HepG2 (cell line): ENCODE measurements around the gene TBX10. TPM values are rescaled to one million over a fixed set of nuclear protein-coding genes. Genes with fewer than 3 reads are reported as not detected.

Source experiments
- CC2D1A ChIP-seq: sonication (generic); formaldehyde crosslinking; IDR thresholded peaks from 2 replicates; pipeline ENCODE4 v1.8.1; 2023; ENCODE audit warnings: mild to moderate bottlenecking, missing genetic modification reagents
- ETV5 ChIP-seq: IDR thresholded peaks from 2 replicates; pipeline ENCODE4 v1.6.1; 2018; ENCODE audit warnings: missing biosample characterization, missing genetic modification reagents, inconsistent platforms, borderline replicate concordance
- GATA4 ChIP-seq: sonication (generic); IDR thresholded peaks from 2 replicates; pipeline ENCODE4 v1.6.1; 2016; ENCODE audit warnings: antibody characterized with exemption, low read depth, borderline replicate concordance
- HES4 ChIP-seq: sonication (generic); formaldehyde crosslinking; IDR thresholded peaks from 2 replicates; pipeline ENCODE4 v1.9.0; 2021; ENCODE audit warnings: mild to moderate bottlenecking, missing genetic modification reagents, borderline replicate concordance
- IKZF1 ChIP-seq: fragments of 450-650 bp; IDR thresholded peaks from 2 replicates; pipeline ENCODE4 v1.7.1; 2016
- MYC ChIP-seq: sonication (generic); formaldehyde crosslinking; IDR thresholded peaks from 2 replicates; pipeline ENCODE4 v1.9.0; 2021; ENCODE audit warnings: missing genetic modification reagents, borderline replicate concordance
- RFX5 ChIP-seq: IDR thresholded peaks from 2 replicates; pipeline ENCODE4 v1.6.1; 2011; ENCODE audit warnings: low read depth, low read length, improper control_type of control experiment
- STAG1 ChIP-seq: sonication (generic); formaldehyde crosslinking; IDR thresholded peaks from 2 replicates; pipeline ENCODE4 v1.4.0; 2020; ENCODE audit warnings: missing genetic modification reagents
- TSC22D2 ChIP-seq: sonication (generic); formaldehyde crosslinking; IDR thresholded peaks from 2 replicates; pipeline ENCODE4 v1.5.1; 2020; ENCODE audit warnings: missing genetic modification reagents, mild to moderate bottlenecking, borderline replicate concordance
- ZKSCAN1 ChIP-seq: fragments of 150-350 bp; IDR thresholded peaks from 2 replicates; pipeline ENCODE4 v1.6.1; 2014; ENCODE audit warnings: low read length
- ZNF263 ChIP-seq: sonication (generic); formaldehyde crosslinking; IDR thresholded peaks from 2 replicates; pipeline ENCODE4 v1.4.0; 2020; ENCODE audit warnings: missing genetic modification reagents
- ZNF337 ChIP-seq: sonication (generic); formaldehyde crosslinking; IDR thresholded peaks from 2 replicates; pipeline ENCODE4 v1.5.1; 2020; ENCODE audit warnings: missing genetic modification reagents, low read depth, mild to moderate bottlenecking, borderline replicate concordance
- ZNF558 ChIP-seq: sonication (generic); formaldehyde crosslinking; IDR thresholded peaks from 2 replicates; pipeline ENCODE4 v1.9.0; 2022; ENCODE audit warnings: mild to moderate bottlenecking, missing genetic modification reagents, borderline replicate concordance
- polyA plus RNA-seq, 8 experiments: library from polyadenylated mRNA; depleted of rRNA in 3 of 8; stranded (reverse) in 7 of 8; unstranded in 1 of 8; fragments of >200 nt; fragmentation: Illumina TruSeq in 4 of 8; extraction: Trizol in 4 of 8; gene quantifications; 2 replicates each; pipeline versions ENCODE4 v1.2.1 to v1.2.3, GENCODE V29; 2011 to 2016; ENCODE audit warnings: low read depth in 4 of 8, missing spikeins in 1 of 8, mixed read lengths in 1 of 8; ENCODE audit not compliant: insufficient read depth in 1 of 8
- total RNA-seq, 5 experiments: library from RNA; depleted of rRNA; stranded (reverse); fragments of >200 nt; fragmentation: Illumina TruSeq; extraction: Trizol; gene quantifications; 2 replicates each; pipeline ENCODE4 v1.2.3, GENCODE V29; 2016; ENCODE audit warnings: low read depth in 1 of 5
- TF ChIP-seq, protein P1 (sequence below): sonication (generic); formaldehyde crosslinking; IDR thresholded peaks from 2 replicates; pipeline ENCODE4 v1.4.0; 2020; ENCODE audit warnings: missing genetic modification reagents, borderline replicate concordance
- TF ChIP-seq, protein P2 (sequence below): sonication (generic); formaldehyde crosslinking; IDR thresholded peaks from 2 replicates; pipeline ENCODE4 v1.5.0; 2020; ENCODE audit warnings: mild to moderate bottlenecking, missing genetic modification reagents, borderline replicate concordance
- TF ChIP-seq, protein P3 (sequence below): sonication (generic); formaldehyde crosslinking; IDR thresholded peaks from 2 replicates; pipeline ENCODE4 v1.4.0; 2020; ENCODE audit warnings: missing genetic modification reagents, borderline replicate concordance

TBX10 gene
- total and polyA plus RNA-seq, 2 of the 13 experiments (the other 11 are each of a cell fraction or from before 2014, with no cell fraction given) = 0.27 to 1.7 TPM

DNA sequence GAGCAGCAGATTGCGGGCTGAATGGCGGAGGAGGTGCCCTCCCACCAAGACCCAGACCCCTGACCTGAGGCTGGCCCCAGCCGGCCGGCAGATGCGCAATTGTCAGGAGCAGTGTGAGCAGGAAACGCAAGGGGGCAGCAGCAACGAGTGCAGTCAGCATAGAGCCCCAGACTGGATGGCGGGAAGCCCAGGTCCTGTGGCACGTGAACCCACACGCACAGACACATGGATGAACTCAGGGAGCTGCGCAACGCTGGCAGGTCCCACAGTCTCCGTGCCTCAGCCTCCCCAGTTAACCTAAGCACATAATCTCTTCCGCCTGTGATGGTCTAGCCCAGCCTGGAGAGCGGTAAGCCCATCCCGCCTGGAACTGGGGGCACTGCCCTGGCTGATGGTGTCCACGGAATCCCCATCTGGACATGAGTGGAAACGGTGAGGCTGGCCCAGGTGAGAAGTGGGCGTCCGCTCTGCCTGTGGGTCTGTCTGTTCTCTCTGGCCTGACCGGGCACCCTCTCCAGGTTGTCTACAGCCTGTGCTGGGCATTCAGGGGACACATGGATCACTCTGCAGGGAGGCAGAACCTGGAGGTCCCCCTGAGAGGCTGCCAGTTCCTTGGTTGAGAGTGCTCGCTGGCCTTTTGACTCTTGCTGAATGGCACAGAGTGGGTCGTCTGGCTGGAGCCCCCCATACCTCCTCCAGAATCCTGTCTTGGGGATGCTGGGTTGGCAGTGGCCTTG, 626 bp upstream of the TBX10 start (continued):
- TF ChIP-seq, protein P1, sequence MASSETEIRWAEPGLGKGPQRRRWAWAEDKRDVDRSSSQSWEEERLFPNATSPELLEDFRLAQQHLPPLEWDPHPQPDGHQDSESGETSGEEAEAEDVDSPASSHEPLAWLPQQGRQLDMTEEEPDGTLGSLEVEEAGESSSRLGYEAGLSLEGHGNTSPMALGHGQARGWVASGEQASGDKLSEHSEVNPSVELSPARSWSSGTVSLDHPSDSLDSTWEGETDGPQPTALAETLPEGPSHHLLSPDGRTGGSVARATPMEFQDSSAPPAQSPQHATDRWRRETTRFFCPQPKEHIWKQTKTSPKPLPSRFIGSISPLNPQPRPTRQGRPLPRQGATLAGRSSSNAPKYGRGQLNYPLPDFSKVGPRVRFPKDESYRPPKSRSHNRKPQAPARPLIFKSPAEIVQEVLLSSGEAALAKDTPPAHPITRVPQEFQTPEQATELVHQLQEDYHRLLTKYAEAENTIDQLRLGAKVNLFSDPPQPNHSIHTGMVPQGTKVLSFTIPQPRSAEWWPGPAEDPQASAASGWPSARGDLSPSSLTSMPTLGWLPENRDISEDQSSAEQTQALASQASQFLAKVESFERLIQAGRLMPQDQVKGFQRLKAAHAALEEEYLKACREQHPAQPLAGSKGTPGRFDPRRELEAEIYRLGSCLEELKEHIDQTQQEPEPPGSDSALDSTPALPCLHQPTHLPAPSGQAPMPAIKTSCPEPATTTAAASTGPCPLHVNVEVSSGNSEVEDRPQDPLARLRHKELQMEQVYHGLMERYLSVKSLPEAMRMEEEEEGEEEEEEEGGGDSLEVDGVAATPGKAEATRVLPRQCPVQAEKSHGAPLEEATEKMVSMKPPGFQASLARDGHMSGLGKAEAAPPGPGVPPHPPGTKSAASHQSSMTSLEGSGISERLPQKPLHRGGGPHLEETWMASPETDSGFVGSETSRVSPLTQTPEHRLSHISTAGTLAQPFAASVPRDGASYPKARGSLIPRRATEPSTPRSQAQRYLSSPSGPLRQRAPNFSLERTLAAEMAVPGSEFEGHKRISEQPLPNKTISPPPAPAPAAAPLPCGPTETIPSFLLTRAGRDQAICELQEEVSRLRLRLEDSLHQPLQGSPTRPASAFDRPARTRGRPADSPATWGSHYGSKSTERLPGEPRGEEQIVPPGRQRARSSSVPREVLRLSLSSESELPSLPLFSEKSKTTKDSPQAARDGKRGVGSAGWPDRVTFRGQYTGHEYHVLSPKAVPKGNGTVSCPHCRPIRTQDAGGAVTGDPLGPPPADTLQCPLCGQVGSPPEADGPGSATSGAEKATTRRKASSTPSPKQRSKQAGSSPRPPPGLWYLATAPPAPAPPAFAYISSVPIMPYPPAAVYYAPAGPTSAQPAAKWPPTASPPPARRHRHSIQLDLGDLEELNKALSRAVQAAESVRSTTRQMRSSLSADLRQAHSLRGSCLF = no peak
- TF ChIP-seq IKZF1 (no peak), ZNF263 (CRISPR knock-in tag) (peak; percentile 52; the same call in 1 of the 2 replicates), STAG1 (CRISPR knock-in tag) (peak; percentile 54), GATA4 (no peak), ZNF337 (CRISPR knock-in tag) (no peak), HES4 (CRISPR knock-in tag) (peak; percentile 67; the same call in 1 of the 2 replicates), ZNF558 (CRISPR knock-in tag) (no peak), TSC22D2 (no peak), MYC (CRISPR knock-in tag) (peak; percentile 44; the same call in 1 of the 2 replicates), ZKSCAN1 (no peak), CC2D1A (CRISPR knock-in tag) (no peak), RFX5 (no peak), ETV5 (CRISPR knock-in tag) (peak; percentile 27; the same call in 1 of the 2 replicates)
- TF ChIP-seq, protein P2, sequence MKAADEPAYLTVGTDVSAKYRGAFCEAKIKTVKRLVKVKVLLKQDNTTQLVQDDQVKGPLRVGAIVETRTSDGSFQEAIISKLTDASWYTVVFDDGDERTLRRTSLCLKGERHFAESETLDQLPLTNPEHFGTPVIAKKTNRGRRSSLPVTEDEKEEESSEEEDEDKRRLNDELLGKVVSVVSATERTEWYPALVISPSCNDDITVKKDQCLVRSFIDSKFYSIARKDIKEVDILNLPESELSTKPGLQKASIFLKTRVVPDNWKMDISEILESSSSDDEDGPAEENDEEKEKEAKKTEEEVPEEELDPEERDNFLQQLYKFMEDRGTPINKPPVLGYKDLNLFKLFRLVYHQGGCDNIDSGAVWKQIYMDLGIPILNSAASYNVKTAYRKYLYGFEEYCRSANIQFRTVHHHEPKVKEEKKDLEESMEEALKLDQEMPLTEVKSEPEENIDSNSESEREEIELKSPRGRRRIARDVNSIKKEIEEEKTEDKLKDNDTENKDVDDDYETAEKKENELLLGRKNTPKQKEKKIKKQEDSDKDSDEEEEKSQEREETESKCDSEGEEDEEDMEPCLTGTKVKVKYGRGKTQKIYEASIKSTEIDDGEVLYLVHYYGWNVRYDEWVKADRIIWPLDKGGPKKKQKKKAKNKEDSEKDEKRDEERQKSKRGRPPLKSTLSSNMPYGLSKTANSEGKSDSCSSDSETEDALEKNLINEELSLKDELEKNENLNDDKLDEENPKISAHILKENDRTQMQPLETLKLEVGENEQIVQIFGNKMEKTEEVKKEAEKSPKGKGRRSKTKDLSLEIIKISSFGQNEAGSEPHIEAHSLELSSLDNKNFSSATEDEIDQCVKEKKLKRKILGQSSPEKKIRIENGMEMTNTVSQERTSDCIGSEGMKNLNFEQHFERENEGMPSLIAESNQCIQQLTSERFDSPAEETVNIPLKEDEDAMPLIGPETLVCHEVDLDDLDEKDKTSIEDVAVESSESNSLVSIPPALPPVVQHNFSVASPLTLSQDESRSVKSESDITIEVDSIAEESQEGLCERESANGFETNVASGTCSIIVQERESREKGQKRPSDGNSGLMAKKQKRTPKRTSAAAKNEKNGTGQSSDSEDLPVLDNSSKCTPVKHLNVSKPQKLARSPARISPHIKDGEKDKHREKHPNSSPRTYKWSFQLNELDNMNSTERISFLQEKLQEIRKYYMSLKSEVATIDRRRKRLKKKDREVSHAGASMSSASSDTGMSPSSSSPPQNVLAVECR = peak; percentile 39; the same call in 1 of the 2 replicates
- TF ChIP-seq, protein P3, sequence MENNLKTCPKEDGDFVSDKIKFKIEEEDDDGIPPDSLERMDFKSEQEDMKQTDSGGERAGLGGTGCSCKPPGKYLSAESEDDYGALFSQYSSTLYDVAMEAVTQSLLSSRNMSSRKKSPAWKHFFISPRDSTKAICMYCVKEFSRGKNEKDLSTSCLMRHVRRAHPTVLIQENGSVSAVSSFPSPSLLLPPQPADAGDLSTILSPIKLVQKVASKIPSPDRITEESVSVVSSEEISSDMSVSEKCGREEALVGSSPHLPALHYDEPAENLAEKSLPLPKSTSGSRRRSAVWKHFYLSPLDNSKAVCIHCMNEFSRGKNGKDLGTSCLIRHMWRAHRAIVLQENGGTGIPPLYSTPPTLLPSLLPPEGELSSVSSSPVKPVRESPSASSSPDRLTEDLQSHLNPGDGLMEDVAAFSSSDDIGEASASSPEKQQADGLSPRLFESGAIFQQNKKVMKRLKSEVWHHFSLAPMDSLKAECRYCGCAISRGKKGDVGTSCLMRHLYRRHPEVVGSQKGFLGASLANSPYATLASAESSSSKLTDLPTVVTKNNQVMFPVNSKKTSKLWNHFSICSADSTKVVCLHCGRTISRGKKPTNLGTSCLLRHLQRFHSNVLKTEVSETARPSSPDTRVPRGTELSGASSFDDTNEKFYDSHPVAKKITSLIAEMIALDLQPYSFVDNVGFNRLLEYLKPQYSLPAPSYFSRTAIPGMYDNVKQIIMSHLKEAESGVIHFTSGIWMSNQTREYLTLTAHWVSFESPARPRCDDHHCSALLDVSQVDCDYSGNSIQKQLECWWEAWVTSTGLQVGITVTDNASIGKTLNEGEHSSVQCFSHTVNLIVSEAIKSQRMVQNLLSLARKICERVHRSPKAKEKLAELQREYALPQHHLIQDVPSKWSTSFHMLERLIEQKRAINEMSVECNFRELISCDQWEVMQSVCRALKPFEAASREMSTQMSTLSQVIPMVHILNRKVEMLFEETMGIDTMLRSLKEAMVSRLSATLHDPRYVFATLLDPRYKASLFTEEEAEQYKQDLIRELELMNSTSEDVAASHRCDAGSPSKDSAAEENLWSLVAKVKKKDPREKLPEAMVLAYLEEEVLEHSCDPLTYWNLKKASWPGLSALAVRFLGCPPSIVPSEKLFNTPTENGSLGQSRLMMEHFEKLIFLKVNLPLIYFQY = 0 out of 2 replicates have a peak, but pooled peaks have one; percentile 28
